Activated CD8-positive, alpha-beta memory T cell treated with anti-CD3 and anti-CD28 coated beads for 36 hours (primary cell): ENCODE results near the gene CAMKK2. TPM values are rescaled to one million over a fixed set of nuclear protein-coding genes. Genes with fewer than 3 reads are reported as not detected.

Experiments
- CTCF ChIA-PET: fragments of 350-600 bp; sonication (Branson Sonifier 250); formaldehyde crosslinking; loops from one replicate; lab custom pipeline; 2021; ENCODE audit warnings: antibody characterized with exemption; lab: Charles Lee
- POLR2A ChIA-PET: fragments of 350-600 bp; sonication (Branson Sonifier 250); formaldehyde crosslinking; loops from one replicate; lab custom pipeline; 2021; ENCODE audit warnings: antibody characterized with exemption; lab: Charles Lee
- total RNA-seq, 2 experiments: library from RNA; stranded (reverse); gene quantifications; one replicate each; pipeline ENCODE4 v1.2.3, GENCODE V29; 2021

The CAMKK2 gene
- total RNA-seq, 2 experiments from 2014 or later = 39.7 to 41.8 TPM

GRCh38 chr12:121238604-121239350, 57.7 kb downstream of the CAMKK2 start:
- CTCF ChIA-PET = interaction anchor here (1.5 to 1.7 kb wide), 2 partner anchors 8 to 204 kb away, joined by 4 to 11 read pairs; no protein-coding TSS in a partner anchor
- POLR2A ChIA-PET = interaction anchor here (1.2 kb wide), 1 partner anchor 9 kb away, joined by 3 read pairs; no protein-coding TSS in a partner anchor

GRCh38 chr12:121238086-121238485, 58.4 kb downstream of the CAMKK2 start:
- CTCF ChIA-PET = interaction anchor here (1.4 to 1.5 kb wide), 2 partner anchors 14 to 205 kb away, joined by 3 to 4 read pairs; no protein-coding TSS in a partner anchor
- POLR2A ChIA-PET = interaction anchor here (1.2 kb wide), 1 partner anchor 8 kb away, joined by 3 read pairs; no protein-coding TSS in a partner anchor

GRCh38 chr12:121237415-121237814, 59.1 kb downstream of the CAMKK2 start:
- POLR2A ChIA-PET = interaction anchor here (0.7 kb wide), 1 partner anchor 254 kb away, joined by 3 read pairs; no protein-coding TSS in a partner anchor
- CTCF ChIA-PET = interaction anchor here (1.4 kb wide), 1 partner anchor 14 kb away, joined by 3 read pairs; no protein-coding TSS in a partner anchor

- POLR2A ChIA-PET = interaction anchor here (0.6 to 0.7 kb wide), 2 partner anchors 253 to 431 kb away, joined by 3 to 4 read pairs; no protein-coding TSS in a partner anchor
- CTCF ChIA-PET = interaction anchor here (0.6 kb wide), 1 partner anchor 30 kb away, joined by 3 read pairs; no protein-coding TSS in a partner anchor
These were observed 59.7 kb downstream of the CAMKK2 start for GRCh38 chr12:121236776-121237175.

GRCh38 chr12:121233628-121234020, 62.9 kb downstream of the CAMKK2 start:
- POLR2A ChIA-PET = no interaction called here
- CTCF ChIA-PET = interaction anchor here (1.3 kb wide), 1 partner anchor 9 kb away, joined by 3 read pairs; no protein-coding TSS in a partner anchor

- CTCF ChIA-PET = interaction anchor here (1.3 kb wide), 1 partner anchor 8 kb away, joined by 3 read pairs; no protein-coding TSS in a partner anchor
- POLR2A ChIA-PET = no interaction called here
These were observed 63.4 kb downstream of the CAMKK2 start for GRCh38 chr12:121232977-121233627.

GRCh38 chr12:121232163-121232562, 64.3 kb downstream of the CAMKK2 start:
- ChIA-PET CTCF (no interaction called here), POLR2A (no interaction called here)

- CTCF ChIA-PET = interaction anchor here (0.6 to 1.8 kb wide), 11 partner anchors 9 to 862 kb away, joined by 3 to 11 read pairs (median 4); no protein-coding TSS in a partner anchor
- POLR2A ChIA-PET = interaction anchor here (1.4 kb wide), 1 partner anchor 16 kb away, joined by 4 read pairs; no protein-coding TSS in a partner anchor
These were observed 66.0 kb downstream of the CAMKK2 start for GRCh38 chr12:121230538-121230907.

GRCh38 chr12:121229826-121230537, 66.5 kb downstream of the CAMKK2 start:
- ChIA-PET CTCF (interaction anchor here (1.2 to 1.8 kb wide), 6 partner anchors 9 to 100 kb away, joined by 3 to 11 read pairs (median 6); no protein-coding TSS in a partner anchor), POLR2A (interaction anchor here (1.1 kb wide), 1 partner anchor 9 kb away, joined by 3 read pairs; no protein-coding TSS in a partner anchor)

GRCh38 chr12:121228919-121229665, 67.4 kb downstream of the CAMKK2 start:
- ChIA-PET CTCF (interaction anchor here (1.2 to 1.7 kb wide), 3 partner anchors 14 to 74 kb away, joined by 5 to 10 read pairs (median 6); no protein-coding TSS in a partner anchor), POLR2A (interaction anchor here (1.1 kb wide), 1 partner anchor 10 kb away, joined by 3 read pairs; no protein-coding TSS in a partner anchor)

- POLR2A ChIA-PET = no interaction called here
These were observed 69.2 kb downstream of the CAMKK2 start for GRCh38 chr12:121227294-121227693.

GRCh38 chr12:121226871-121227270, 69.6 kb downstream of the CAMKK2 start:
- ChIA-PET CTCF (interaction anchor here (1.4 kb wide), 1 partner anchor 8 kb away, joined by 5 read pairs; no protein-coding TSS in a partner anchor), POLR2A (interaction anchor here (0.7 kb wide), 1 partner anchor 120 kb away, joined by 3 read pairs; no protein-coding TSS in a partner anchor)

More at GRCh38 chr12:121227294-121227693, 69.2 kb downstream of the CAMKK2 start:
- CTCF ChIA-PET = interaction anchor here (0.6 to 1.4 kb wide), 2 partner anchors 9 to 44 kb away, joined by 3 to 5 read pairs; no protein-coding TSS in a partner anchor

- ChIA-PET CTCF (no interaction called here), POLR2A (interaction anchor here (0.7 kb wide), 1 partner anchor 120 kb away, joined by 3 read pairs; no protein-coding TSS in a partner anchor)
These were observed 70.1 kb downstream of the CAMKK2 start for GRCh38 chr12:121226399-121226798.

GRCh38 chr12:121224591-121224990, 71.9 kb downstream of the CAMKK2 start:
- CTCF ChIA-PET = interaction anchor here (0.7 to 1.7 kb wide), 6 partner anchors 9 to 191 kb away, joined by 3 to 4 read pairs (median 3); no protein-coding TSS in a partner anchor
- POLR2A ChIA-PET = interaction anchor here (1.6 kb wide), 1 partner anchor 10 kb away, joined by 10 read pairs; no protein-coding TSS in a partner anchor

- ChIA-PET CTCF (interaction anchor here (0.7 to 1.7 kb wide), 4 partner anchors 14 to 163 kb away, joined by 3 to 4 read pairs (median 4); no protein-coding TSS in a partner anchor), POLR2A (interaction anchor here (1.6 kb wide), 1 partner anchor 9 kb away, joined by 10 read pairs; no protein-coding TSS in a partner anchor)
These were observed 72.9 kb downstream of the CAMKK2 start for GRCh38 chr12:121223292-121224285.

- POLR2A ChIA-PET = no interaction called here
- CTCF ChIA-PET = interaction anchor here (1.5 to 1.7 kb wide), 2 partner anchors 15 to 163 kb away, joined by 3 to 4 read pairs; no protein-coding TSS in a partner anchor
These were observed 73.7 kb downstream of the CAMKK2 start for GRCh38 chr12:121222847-121223246.
